Stimulated activated CD8-positive, alpha-beta memory T cell treated with anti-CD3 and anti-CD28 coated beads, Interleukin-15, amount 100 ng/mL, for 4 hours (primary cell): ENCODE data around the gene MUC5B.

Experiments
- DNase-seq, 2 donors: peaks; one replicate each; pipeline ENCODE4 v3.0.0-alpha.2; 2020; ENCODE audit warnings: low read depth in 2 of 2

The MUC5B gene

GRCh38 chr11:1300569-1301187 lies 77.8 kb downstream of the MUC5B start:
- no peak for DNase-seq

GRCh38 chr11:1301220-1302000 lies 78.5 kb downstream of the MUC5B start:
- no peak for DNase-seq

- DNase-seq: no peak
These were observed 79.2 kb downstream of the MUC5B start for GRCh38 chr11:1302041-1302460.

GRCh38 chr11:1302461-1303125 lies 79.7 kb downstream of the MUC5B start:
- DNase-seq: no peak

- no peak for DNase-seq
These were observed 80.4 kb downstream of the MUC5B start for GRCh38 chr11:1303126-1303821.

GRCh38 chr11:1303973-1304372 lies 81.1 kb downstream of the MUC5B start:
- DNase-seq: no peak

- no peak for DNase-seq
These were observed 81.5 kb downstream of the MUC5B start for GRCh38 chr11:1304380-1304779.

GRCh38 chr11:1305063-1305495 lies 82.2 kb downstream of the MUC5B start:
- no peak for DNase-seq

GRCh38 chr11:1305501-1306056 lies 82.7 kb downstream of the MUC5B start:
- DNase-seq: no peak

GRCh38 chr11:1306186-1307162 lies 83.6 kb downstream of the MUC5B start:
- no peak for DNase-seq

- DNase-seq: no peak
These were observed 84.5 kb downstream of the MUC5B start for GRCh38 chr11:1307163-1307870.

GRCh38 chr11:1307998-1308742 lies 85.3 kb downstream of the MUC5B start:
- no peak for DNase-seq

- no peak for DNase-seq
These were observed 86.1 kb downstream of the MUC5B start for GRCh38 chr11:1308743-1309497.

- peak; percentile 93 to 97 for DNase-seq
These were observed 86.8 kb downstream of the MUC5B start, which contains the start of gene TOLLIP for GRCh38 chr11:1309498-1310317. TOLLIP (minus strand) TSS chr11:1309632; CDS start chr11:1309498, 134 bp downstream.

GRCh38 chr11:1310318-1310687 lies 87.4 kb downstream of the MUC5B start:
- no peak for DNase-seq

- peak; percentile 29 to 30 for DNase-seq
These were observed 88.1 kb downstream of the MUC5B start for GRCh38 chr11:1310772-1311468.
